GM18909 (cell line): ENCODE measurements around the gene SHCBP1.
"Not testable (repeated sequence)": the region's sequence is repeated elsewhere in the genome, so short reads cannot be mapped to it uniquely, and the experiment has no call there.

ENCODE experiments used
- ATAC-seq: cut with Tn5 transposase; IDR thresholded peaks from one replicate; pipeline ENCODE4 v1.9.1; 2021; ENCODE audit warnings: mild to moderate bottlenecking; ENCODE audit not compliant: unreplicated experiment, poor library complexity

SHCBP1 gene, protein sequence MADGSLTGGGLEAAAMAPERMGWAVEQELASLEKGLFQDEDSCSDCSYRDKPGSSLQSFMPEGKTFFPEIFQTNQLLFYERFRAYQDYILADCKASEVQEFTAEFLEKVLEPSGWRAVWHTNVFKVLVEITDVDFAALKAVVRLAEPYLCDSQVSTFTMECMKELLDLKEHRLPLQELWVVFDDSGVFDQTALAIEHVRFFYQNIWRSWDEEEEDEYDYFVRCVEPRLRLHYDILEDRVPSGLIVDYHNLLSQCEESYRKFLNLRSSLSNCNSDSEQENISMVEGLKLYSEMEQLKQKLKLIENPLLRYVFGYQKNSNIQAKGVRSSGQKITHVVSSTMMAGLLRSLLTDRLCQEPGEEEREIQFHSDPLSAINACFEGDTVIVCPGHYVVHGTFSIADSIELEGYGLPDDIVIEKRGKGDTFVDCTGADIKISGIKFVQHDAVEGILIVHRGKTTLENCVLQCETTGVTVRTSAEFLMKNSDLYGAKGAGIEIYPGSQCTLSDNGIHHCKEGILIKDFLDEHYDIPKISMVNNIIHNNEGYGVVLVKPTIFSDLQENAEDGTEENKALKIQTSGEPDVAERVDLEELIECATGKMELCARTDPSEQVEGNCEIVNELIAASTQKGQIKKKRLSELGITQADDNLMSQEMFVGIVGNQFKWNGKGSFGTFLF

DNA sequence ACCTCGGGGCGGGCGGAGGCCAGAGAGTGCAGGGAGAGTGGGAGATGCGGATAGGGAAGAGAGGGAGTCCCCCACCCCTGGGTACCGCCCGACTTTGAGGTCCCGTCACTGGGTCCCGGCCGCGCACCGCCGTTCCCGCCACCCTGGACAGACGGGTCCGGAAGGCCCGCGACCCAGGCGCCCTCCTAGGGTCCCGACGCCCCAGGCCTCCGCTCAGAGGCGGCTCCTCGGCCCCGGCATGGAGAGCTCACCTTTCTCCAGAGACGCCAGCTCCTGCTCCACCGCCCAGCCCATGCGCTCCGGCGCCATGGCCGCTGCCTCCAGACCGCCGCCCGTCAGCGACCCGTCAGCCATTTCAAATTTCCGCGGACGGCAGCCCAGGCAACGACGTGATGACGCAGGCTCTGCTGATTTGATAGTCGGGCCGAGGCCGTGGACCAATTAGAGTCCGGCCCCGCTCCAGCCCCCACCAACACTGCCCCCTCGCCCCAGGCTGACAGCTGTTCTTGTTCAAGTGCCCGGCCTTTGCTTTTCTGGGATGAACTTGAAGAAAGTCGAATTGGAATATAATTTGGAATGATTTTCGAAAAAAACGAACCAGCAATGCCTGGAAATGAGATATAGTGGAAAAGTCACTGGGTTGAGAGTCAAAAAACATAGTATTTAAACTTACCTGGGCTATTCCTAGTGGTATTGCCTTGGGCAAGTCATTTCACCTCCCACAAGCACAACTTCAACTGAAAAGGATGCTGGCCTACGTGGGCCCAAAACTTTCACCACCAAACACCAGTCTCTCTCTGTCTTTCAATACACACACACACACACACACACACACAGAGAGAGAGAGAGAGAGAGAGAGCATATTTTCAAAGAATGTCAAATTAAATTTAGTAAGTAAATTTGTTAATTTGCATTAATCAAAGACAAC lies at the start of gene SHCBP1:
TSS of gene SHCBP1 (minus strand) at position 374 of the 928 bp plus-strand sequence. CDS start at position 354, 20 bp downstream.
- peak; percentile 95 for ATAC-seq

DNA sequence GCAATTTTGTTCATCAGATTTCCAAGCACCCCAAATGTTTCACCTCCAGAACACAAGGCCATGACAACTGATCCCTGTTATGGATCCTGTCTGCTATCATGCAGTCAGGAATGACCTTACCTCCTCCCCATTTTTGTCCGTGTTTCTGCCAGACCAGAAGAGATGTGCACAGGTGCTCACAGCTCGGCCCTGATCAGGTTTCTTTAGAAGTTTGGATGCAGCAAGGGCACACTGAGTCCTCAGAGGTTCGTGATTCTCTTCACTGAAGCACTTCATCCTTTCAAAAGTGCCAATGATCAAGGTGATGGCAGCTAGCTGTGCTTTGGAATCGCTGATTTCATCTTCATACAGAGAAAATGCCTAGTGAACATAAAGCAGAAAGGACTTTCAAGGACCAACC lies 40.9 kb upstream of the SHCBP1 start:
- no peak for ATAC-seq

DNA sequence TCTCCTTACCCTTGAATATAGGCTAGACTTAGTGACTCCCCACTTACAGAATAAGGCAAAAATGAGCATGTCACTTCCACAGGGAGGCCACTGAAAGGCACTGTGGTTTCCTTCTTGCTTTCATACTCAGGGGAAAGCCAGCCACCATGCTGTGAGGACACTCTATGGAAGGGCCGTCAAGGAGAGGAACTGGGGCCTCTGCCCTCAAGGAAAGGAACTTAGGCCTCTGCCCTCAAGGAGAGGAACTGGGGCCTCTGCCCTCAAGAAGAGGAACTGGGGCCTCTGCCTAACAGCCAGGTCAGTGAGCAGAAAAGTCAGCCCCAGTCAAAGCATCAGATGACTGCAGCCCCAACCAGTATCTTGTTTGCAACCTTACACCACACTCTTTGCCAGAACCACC lies 37.7 kb upstream of the SHCBP1 start:
- ATAC-seq = peak; percentile 98

DNA sequence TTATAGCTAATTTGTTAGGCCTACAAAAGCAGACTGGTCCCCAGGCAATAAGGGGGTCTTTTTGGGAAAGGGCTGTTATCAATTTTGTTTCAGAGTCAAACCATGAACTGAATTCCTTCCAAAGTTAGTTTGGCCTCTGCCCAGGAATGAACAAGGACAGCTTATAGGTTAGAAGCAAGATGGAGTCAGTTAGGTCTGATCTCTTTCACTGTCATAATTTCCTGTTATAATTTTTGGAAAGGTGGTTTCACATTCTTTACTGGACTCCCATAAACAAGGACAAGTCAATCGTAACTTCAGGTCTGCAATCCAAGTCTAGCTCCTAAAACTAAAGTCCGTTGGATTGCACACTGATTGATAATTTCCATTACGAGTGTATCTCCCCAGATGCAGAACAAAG lies 30.1 kb upstream of the SHCBP1 start:
- ATAC-seq = no peak

DNA sequence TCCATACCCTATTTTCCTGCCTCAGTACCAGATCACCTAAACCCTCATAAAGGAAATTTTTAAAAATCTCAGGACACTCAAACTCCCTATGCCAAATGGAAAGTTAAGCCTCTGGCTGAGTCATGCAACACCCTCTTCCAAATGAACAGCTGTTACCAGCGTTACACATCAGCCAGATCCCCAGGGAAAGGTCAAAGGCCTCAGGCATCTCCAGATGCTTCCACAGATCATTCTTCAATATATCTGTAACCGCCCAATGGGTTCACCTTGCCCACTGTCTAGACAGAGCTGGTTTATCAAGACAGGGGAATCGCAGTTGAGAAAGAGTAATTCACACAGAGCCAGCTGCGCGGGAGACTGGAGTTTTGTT lies 29.1 kb upstream of the SHCBP1 start:
- no peak for ATAC-seq

DNA sequence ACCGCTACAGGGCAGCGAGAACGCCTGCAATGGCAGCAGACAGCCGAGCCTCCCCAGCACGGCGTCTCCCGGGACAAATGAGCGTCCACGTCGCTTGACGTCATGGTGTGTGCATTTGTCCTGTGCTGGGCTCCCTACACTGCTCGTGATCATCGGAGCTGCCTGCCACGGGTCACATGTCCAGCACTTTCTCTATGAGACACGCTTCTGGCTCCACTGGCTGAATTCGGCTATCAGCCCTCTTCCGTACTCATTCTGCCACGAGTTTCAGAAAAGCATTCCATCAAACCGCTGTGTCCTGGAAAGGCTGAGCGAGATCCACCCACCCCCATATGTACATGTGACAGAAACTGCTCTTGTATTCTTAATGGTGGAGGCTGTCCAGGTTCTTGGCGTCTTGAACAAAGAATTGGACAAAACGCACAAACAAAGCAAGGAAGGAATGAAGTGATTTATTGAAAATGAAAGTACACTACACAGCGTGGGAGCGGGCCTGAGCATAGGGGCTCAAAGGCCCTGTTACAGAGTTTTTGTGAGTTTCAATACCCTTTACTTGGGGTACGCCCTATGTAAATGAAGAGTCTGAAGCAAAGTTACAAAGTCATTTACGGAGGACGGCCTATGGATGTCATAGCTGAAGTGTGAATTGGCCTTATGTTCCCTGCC lies 28.5 kb upstream of the SHCBP1 start:
- no peak for ATAC-seq

DNA sequence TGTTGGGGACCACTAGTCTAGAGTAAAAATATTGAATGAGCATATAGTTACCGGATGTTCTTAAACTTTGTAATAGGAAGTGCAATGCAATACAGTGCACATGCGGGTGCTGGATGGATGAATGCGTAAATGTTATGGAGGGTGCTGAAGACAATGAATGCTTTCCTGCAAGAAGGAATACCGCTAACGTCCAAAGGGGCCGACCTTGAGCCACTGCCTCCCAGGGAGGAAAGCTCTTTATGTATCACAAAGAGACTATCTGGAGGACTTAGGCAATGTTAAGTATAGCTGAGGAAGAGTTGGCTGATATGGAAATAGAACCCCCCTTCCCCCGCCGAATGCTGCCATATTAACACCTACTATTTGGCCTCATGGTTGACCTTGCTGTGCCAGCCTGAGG lies 27.5 kb upstream of the SHCBP1 start:
- no peak for ATAC-seq

DNA sequence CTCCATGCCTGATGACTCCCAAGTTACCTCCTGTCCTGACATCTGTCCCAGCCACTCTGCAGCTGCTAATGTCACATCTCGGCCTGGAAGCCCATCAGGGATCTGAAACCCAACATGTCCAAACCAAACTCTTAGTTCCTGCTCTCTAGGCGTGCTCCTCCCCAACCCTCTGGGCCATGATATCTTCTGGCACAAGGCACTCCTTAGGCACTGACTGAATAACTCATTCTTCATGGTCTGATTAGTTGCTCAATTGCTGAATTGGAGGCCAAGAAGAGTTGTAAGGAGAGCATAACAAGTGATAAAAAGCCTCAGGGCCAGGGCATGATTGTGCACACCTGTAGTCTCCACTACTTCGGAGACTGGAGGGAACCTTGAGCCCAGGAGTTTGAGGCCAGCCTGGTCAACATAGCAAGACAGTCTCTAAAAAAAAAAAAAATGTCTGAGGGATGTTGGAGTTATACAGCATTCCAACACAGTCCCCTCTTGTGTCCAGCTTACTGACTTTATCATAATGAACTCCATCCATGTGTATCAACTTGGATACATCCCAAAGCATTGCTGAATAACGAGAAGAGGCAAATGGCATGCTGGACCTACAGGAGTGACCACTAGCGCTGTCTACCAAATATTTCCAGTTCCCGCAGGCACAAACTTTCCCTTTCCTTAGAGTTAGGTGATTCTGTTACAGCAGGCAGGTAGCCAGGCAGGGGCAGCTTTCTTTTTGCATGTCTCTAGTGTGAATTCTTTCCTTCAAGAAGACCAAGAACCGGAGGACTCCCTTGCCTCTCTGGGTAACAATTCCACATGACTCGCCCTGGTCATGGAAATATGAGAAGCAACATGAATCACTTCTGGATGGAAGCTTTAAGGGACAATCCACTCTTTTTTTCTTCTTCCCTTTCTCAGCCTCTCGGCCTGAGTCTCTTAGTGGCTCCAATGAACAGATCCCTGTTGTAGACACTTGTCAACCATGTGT lies 18.1 kb upstream of the SHCBP1 start:
- ATAC-seq = no peak

DNA sequence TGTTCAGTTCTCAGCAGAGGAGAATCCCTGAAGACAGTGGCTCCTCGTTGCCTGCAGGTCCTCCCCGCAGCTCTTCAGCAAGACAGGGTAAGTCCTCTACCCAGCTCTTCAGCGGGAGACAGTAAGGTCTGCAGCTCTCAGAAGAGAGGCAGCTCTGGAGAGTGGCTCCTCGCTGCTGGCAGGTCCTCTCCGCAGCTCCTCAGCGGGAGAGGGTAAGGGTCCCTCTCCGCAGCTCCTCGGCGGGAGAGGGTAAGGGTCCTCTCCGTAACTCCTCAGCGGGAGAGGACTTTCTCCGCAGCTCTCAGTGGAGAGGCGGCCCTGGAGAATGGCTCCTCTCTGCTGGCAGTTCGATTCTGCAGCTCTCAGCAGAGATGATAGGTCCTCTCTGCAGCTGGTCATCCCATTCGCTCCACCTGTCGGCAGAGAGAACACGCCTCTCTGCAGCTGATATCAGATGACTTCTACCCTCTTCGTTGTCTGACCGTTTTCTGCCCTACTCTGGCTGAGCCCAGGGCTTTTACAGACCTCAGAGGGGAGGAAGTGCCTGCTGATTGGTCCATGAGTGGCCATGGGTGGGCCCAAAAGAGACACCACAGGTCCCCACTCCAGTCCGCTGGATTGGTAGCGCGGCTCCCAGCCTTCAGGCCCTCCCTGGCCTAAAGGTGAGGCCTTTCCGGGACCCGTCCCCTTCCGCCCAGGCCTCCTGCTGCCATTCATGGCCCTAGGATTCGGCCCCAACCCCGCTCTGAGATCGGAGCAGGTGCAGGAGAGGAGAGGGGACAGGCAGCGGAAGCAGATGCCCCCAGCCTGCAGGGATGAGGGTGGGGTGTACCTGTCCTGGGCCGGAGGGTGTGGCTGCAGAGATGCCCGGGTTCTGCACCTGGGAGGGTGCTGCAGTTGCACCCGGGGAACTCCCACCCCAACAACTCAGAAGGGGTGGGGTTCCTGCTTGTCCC lies 11.9 kb upstream of the SHCBP1 start:
- peak; percentile 23 for ATAC-seq

DNA sequence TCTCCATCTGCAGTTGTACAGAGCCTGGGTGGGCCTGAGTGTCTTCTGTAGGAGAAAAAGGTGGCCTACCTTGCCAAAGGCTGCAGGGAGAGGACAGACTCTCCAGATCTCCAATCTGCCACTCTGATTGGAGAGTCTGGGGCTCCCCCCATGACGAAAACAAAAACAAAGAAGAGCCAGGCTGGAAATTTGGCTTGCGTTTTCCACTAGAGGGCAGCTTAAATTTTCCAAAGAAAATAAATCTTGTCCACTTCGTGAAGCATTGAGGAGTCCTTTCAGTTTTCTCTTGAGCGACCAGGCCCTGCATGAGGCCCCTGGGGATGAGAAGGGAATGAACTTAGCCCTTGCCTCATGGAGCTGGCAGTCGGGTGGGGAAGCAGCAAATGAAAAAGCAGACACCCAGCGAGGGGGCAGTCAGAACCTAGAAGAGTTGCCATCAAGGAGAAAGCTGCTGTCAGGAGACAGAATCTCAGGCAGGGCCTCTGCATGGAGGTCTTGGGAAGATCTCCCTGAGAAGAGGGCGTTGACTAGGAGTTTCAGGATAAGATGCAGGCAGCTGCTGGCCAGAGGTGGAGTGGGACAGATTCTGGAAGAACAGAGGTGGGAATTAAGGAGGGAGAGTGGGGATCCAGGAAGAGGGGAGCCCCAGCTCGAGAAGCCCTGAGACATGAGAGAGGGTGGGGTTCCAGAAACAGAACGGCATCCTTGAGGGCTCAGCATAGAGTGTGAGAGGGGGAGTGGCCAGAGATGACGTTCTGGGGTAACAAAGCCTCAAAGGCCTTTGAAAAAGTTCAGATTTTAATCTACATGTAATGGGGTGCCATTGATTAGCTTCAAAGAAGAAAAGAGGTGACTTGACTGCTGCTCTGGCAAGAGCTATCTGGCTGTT lies 8.4 kb upstream of the SHCBP1 start:
- no peak for ATAC-seq

DNA sequence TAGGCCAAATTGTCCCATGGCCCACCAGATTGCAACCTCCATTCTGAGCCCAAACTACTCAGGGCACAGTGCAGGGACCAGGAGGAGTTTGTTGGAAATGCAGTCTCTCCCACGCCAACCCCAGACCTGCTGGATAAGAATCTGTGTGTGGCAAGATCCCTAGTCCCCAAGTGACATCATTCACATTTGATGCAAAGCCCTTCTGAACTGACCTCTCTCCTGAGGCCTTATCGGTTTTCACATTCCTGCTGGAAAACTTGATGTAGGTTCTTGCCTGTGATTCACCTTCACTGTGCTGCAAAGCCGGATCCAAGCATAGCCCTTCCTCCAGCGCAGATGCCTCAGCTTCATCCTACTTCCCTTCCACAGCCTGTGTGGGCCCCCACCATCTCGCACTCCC lies 6.6 kb upstream of the SHCBP1 start:
- ATAC-seq = no peak

DNA sequence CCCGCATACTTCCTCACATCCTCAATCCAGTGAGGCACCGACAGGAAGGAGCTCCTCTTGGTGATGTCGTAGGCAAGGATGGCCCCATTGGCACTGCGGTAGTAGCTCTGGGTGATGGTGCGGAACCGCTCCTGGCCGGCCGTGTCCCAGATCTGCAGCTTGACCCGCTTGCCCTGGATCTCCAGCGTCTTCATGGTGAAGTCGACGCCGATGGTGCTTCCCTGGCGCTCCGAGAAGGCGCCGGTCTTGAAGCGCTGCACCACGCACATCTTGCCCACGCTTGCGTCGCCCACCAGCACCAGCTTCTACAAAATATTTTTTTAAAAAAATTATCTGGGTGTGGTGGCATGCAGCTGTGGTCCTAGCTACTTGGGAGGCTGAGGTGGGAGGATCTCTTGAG lies 5.5 kb upstream of the SHCBP1 start:
- ATAC-seq = not testable (repeated sequence)

DNA sequence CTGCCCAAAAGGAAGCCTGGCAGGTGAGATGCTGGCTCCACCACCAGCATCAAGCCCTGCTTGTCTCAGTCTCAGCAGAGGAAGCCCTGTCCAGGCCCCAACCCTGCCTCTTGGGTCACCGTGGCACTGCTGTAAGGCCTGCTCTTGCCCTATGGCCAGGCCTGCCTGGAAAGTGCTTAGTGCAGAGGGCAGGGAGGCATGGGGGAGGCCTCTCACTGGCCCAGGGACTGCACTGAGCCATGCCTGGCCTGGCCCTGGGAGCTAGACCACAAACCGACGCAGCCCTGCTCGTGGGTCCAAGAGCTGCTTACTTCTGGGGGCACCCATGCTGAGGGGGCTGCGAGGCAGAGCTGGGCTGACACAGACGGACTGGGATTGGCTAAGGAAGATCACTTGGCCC lies 3.7 kb upstream of the SHCBP1 start:
- not testable (repeated sequence) for ATAC-seq

DNA sequence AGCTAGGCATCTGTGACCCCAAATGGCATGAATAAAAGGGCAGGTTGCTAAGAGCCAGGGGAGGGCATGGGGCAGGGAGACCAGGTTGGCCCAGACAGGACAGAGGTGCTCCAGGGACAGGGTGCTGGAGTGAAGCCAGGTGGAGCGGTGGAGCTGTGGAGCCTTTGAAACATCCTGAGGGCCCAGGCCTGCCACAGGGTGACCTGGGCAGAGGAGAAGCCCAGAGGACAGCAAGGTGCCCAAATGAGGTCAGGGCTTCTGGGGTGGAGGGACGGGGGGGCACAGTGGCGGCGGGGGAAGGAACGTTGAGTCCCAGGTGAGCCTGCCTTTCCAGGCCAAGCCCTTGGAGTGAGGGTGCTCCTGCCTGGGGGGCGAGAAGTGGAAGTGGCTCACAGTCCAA lies 2.5 kb upstream of the SHCBP1 start:
- not testable (repeated sequence) for ATAC-seq

DNA sequence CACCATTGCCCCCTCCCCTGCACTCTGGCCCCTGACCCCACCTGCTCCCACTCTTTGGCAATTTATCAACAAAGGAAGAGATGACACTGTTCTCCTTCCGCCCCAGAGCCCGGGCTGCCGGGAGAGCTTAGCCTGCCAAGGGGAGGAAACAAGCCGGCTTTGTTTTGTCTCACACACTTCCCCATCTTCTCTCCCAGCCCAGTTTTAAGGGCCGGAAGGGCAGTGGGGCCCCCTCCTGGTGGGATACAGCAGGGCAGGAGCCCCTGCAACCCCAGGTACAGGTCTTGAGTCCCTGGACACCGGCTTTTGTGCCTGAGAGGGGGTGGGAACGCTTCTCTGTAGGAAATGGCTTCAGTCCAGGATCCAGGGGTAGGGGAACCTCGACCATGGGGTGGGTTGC lies 2.1 kb upstream of the SHCBP1 start:
- ATAC-seq = not testable (repeated sequence)

DNA sequence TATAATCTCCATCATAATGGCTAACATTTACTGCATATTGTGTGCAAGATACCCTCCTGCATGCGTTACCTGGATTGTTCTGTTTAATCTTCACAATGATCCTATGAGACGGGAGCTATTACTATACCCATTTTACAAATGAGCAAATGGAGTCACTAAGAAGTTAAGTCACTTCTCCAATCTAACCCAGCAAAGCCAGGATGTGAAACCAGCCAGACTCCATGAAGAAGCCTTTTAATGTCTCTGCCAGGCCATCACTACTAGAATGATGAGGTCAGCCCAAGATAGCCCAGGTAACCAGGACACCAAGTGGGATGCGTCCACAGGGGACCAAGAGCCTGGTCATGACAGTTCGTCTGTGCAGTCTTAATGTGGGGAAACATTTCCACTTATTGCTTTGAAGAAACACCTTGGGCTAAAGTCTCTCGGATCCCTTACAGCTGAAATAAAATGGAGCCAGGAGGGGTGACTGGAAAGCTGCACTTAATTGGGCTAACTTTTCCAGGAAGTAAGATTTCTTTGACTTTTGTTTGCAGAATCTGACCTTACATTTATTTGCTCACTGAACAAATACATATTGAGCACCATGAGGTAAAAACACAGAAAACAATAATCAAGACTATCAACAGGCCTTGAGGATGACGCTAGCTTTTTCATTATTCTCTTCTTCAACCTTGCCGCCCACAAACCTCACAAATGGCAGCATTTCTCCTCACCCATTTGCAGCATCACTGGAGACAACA lies 926 bp upstream of the SHCBP1 start:
- no peak for ATAC-seq
